HL-60 (cell line): ENCODE measurements around the gene TMEFF1.

ENCODE experiments used
- DNase-seq, 2 experiments: peaks; one replicate each; pipeline ENCODE4 v3.0.0-alpha.2; 2010 to 2020; ENCODE audit warnings: low read depth in 1 of 2, low spot score in 1 of 2
- H3K27ac ChIP-seq: fragments of 250-450 bp; sonication (Bioruptor Pico); replicated peaks from 2 replicates; pipeline ENCODE4 v1.5.1; 2020; ENCODE audit warnings: mild to moderate bottlenecking, moderate library complexity
- H3K27me3 ChIP-seq: fragments of 250-450 bp; sonication (Bioruptor Pico); 2 replicates; pipeline ENCODE4 v1.5.1; 2021; ENCODE audit warnings: mild to moderate bottlenecking, moderate library complexity; ENCODE audit not compliant: insufficient read depth, poor library complexity, severe bottlenecking
- H3K4me3 ChIP-seq: replicated peaks from 2 replicates; pipeline ENCODE4 v1.5.1; 2011; ENCODE audit warnings: mild to moderate bottlenecking, control low read depth, low read length; ENCODE audit not compliant: insufficient read depth
- GABPA ChIP-seq: IDR thresholded peaks from 2 replicates; pipeline ENCODE4 v1.6.1; 2012; ENCODE audit warnings: low read depth
- POLR2AphosphoS5 ChIP-seq: IDR thresholded peaks from 2 replicates; pipeline ENCODE4 v1.6.1; 2012; ENCODE audit warnings: low read depth
- REST ChIP-seq: IDR thresholded peaks from 2 replicates; pipeline ENCODE4 v1.6.1; 2012; ENCODE audit warnings: low read depth; ENCODE audit not compliant: insufficient replicate concordance
- SPI1 ChIP-seq: IDR thresholded peaks from 2 replicates; pipeline ENCODE4 v1.6.1; 2012; ENCODE audit warnings: low read depth, mild to moderate bottlenecking, borderline replicate concordance
- TF ChIP-seq, protein P1 (sequence below): IDR thresholded peaks from one replicate; pipeline ENCODE4 v1.5.1; 2011; ENCODE audit warnings: low read length, control low read depth, inconsistent platforms; ENCODE audit not compliant: insufficient read depth

Gene TMEFF1

DNA sequence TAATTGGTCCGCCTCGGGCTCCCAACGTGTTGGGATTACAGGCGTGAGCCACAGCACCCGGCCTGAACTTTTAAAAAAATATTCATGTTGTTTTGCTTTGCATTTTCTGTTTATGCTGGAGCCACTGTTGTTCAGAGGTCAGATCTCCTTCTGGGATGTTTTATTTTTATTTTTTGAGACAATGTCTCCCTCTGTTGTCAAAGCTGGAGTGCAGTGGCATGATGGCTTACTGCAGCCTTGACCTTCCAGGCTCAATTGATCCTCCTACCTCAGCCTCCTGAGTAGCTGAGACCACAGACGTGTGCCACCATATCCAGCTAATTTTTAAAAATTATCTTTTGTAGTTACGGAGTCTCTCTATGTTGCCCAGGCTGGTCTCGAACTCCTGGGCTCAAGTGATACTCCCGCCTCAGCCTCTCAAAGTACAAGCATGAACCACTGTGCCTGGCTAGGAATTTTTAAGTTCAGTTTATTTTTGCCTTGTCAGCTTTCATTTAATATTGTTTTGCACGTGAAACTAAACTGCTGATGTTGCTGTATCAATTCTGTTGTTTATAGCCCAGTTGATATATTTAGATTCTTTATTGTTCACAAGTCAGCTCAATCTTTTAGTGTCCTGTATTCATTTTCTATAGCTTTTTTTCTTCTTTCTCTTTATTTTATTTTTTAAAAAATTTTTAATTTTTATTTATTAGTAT, 13.7 kb downstream of the TMEFF1 start:
- TF ChIP-seq, protein P1, sequence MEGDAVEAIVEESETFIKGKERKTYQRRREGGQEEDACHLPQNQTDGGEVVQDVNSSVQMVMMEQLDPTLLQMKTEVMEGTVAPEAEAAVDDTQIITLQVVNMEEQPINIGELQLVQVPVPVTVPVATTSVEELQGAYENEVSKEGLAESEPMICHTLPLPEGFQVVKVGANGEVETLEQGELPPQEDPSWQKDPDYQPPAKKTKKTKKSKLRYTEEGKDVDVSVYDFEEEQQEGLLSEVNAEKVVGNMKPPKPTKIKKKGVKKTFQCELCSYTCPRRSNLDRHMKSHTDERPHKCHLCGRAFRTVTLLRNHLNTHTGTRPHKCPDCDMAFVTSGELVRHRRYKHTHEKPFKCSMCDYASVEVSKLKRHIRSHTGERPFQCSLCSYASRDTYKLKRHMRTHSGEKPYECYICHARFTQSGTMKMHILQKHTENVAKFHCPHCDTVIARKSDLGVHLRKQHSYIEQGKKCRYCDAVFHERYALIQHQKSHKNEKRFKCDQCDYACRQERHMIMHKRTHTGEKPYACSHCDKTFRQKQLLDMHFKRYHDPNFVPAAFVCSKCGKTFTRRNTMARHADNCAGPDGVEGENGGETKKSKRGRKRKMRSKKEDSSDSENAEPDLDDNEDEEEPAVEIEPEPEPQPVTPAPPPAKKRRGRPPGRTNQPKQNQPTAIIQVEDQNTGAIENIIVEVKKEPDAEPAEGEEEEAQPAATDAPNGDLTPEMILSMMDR = no peak
- TF ChIP-seq POLR2AphosphoS5 = no peak
- TF ChIP-seq GABPA = no peak
- no peak for TF ChIP-seq SPI1
- TF ChIP-seq REST = no peak
- H3K27me3 ChIP-seq = no peaks in the 10 kb centered on the region
- DNase-seq = no peak

DNA sequence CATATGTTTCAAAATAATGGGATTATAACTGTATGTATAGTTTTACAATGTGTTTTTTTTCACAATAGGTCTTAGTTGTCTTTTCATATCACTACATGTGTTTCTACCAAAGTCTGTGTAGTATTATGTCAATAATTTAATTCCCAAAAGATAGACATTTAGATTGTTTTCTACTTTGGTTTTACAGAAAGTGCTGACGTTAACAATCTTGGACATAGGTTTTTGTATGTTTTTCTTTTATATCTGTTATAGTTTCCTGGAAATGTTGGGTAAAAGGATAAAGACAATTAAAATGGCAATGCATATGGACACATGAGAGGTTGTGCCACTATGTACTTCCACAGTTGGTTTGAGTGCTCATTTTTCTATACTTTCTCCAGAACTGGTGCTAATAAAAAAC, 15.2 kb downstream of the TMEFF1 start:
- TF ChIP-seq, protein P1 = no peak

More for the DNA sequence above, 13.7 kb downstream of the TMEFF1 start:
- Histone ChIP-seq H3K4me3 (no peak overlapping the region), H3K27ac (no peak overlapping the region)

DNA sequence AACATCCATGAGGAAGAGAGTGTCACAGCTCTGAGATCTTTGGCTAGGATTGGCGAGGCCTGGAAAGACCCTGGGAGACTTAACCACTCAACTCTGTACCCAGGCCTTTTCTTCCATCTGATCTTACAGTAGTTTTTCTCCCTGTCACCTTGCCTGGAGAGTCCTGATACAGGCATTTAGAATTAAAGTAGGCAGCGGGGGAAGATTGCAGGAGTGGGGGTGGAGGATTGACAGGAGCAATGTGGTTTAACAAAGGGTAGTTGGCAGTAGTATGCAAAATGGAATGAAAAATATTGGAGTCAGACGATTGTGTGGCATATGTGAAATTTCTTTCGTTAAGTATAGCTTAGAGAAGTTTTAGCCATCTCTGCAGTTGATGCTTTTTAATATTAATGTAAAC, 16.9 kb downstream of the TMEFF1 start:
- H3K4me3 ChIP-seq = no peak overlapping the region
- H3K27ac ChIP-seq = no peak overlapping the region
- H3K27me3 ChIP-seq = no peaks in the 10 kb centered on the region
- no peak for DNase-seq
- TF ChIP-seq REST (no peak), SPI1 (no peak), GABPA (no peak), POLR2AphosphoS5 (no peak)
- TF ChIP-seq, protein P1 = no peak

More for the DNA sequence above, 15.2 kb downstream of the TMEFF1 start:
- H3K27ac ChIP-seq = no peak overlapping the region
- H3K4me3 ChIP-seq = no peak overlapping the region
- DNase-seq = no peak
- H3K27me3 ChIP-seq = no peaks in the 10 kb centered on the region

DNA sequence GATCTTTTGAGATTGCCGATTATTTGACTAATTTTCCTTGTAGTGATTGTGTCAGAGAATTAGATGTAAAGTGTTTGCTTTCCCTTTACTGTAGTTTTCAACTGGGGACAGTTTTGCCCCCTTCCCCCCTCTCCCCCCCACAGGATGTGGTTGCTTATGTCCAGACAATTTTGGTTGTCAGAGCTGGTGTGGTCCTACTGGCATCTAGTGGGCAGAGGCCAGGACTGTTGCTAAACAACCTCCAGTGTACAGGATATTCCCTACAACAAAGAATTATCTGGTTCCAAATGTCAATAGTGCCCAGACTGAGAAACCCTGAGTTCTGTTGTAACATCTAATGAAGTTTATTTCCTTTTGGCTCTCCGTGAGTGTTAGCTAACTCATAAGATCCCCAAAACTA, 20.0 kb downstream of the TMEFF1 start:
- TF ChIP-seq POLR2AphosphoS5 (no peak), REST (no peak), GABPA (no peak), SPI1 (no peak)
- TF ChIP-seq, protein P1 = no peak
- Histone ChIP-seq H3K4me3 (no peak overlapping the region), H3K27me3 (no peaks in the 10 kb centered on the region), H3K27ac (no peak overlapping the region)
- no peak for DNase-seq
